GM10248 (cell line): ENCODE data around the gene DIPK1B.
A peak's percentile ranks its signal among the peaks of the same experiment; 100 is the strongest.

ENCODE experiments used
- CTCF ChIA-PET: fragments of 300-600 bp; sonication (Branson Sonifier 250); formaldehyde crosslinking; extraction: SDS; loops from one replicate; lab custom pipeline; 2021; ENCODE audit warnings: antibody characterized with exemption; lab: Yijun Ruan, JAX
- POLR2A ChIA-PET: fragments of 350-650 bp; sonication (Branson Sonifier 250); formaldehyde crosslinking; extraction: SDS; loops from one replicate; lab custom pipeline; 2020; ENCODE audit warnings: antibody characterized with exemption; lab: Yijun Ruan, JAX
- DNase-seq: peaks from one replicate; pipeline ENCODE4 v3.0.0; 2012; ENCODE audit errors: extremely low spot score
- TF ChIP-seq, protein P1 (sequence below): IDR thresholded peaks from 2 replicates; pipeline ENCODE4 v1.5.1; 2012; ENCODE audit warnings: mild to moderate bottlenecking, low read depth; ENCODE audit errors: extremely low read depth, missing control alignments, control extremely low read depth

The DIPK1B gene

DNA sequence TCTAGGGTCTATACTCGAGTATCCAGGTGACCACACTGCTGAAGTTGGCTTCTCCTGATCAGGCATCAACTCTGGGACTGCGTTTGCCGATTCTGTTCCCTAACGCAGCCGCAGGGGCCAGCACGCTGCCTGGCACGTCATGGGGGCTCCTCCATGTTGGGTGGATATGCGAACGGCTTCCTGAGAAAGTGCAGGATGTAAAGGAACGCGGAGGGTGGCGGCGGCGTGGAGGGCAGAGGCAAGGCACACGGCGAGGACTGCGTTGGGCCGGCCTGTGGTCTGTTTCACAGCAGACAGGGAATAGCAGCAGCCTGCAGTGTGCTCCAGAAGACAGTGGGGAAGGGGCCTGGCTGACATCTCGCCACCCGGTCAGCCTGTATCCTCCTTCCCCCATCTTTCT is 26.6 kb downstream of the DIPK1B start:
- ChIA-PET POLR2A (interaction anchor here (1.5 kb wide), 1 partner anchor 11 kb away, joined by 3 read pairs; no protein-coding TSS in a partner anchor), CTCF (no interaction called here)
- DNase-seq: no peak
- TF ChIP-seq, protein P1, sequence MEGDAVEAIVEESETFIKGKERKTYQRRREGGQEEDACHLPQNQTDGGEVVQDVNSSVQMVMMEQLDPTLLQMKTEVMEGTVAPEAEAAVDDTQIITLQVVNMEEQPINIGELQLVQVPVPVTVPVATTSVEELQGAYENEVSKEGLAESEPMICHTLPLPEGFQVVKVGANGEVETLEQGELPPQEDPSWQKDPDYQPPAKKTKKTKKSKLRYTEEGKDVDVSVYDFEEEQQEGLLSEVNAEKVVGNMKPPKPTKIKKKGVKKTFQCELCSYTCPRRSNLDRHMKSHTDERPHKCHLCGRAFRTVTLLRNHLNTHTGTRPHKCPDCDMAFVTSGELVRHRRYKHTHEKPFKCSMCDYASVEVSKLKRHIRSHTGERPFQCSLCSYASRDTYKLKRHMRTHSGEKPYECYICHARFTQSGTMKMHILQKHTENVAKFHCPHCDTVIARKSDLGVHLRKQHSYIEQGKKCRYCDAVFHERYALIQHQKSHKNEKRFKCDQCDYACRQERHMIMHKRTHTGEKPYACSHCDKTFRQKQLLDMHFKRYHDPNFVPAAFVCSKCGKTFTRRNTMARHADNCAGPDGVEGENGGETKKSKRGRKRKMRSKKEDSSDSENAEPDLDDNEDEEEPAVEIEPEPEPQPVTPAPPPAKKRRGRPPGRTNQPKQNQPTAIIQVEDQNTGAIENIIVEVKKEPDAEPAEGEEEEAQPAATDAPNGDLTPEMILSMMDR: no peak

- TF ChIP-seq, protein P1: no peak
- POLR2A ChIA-PET: no interaction called here
- no peak for DNase-seq
- CTCF ChIA-PET: interaction anchor here (0.7 to 0.8 kb wide), 2 partner anchors 12 to 290 kb away, joined by 4 to 5 read pairs; no protein-coding TSS in a partner anchor
Observed at GRCh38 chr9:136739509-136739908, 27.1 kb downstream of the DIPK1B start.

GRCh38 chr9:136740069-136740468 is 27.7 kb downstream of the DIPK1B start:
- TF ChIP-seq, protein P1: no peak
- CTCF ChIA-PET: interaction anchor here (0.7 to 0.8 kb wide), 2 partner anchors 12 to 289 kb away, joined by 4 to 5 read pairs; no protein-coding TSS in a partner anchor
- no peak for DNase-seq
- POLR2A ChIA-PET: no interaction called here

- no peak for DNase-seq
- TF ChIP-seq, protein P1: no peak
- ChIA-PET CTCF (interaction anchor here (0.7 to 3.4 kb wide), 4 partner anchors 12 to 43 kb away, joined by 3 to 27 read pairs (median 14); partner anchors contain the start of gene LCN8), POLR2A (no interaction called here)
Observed at GRCh38 chr9:136740491-136740890, 28.1 kb downstream of the DIPK1B start.

DNA sequence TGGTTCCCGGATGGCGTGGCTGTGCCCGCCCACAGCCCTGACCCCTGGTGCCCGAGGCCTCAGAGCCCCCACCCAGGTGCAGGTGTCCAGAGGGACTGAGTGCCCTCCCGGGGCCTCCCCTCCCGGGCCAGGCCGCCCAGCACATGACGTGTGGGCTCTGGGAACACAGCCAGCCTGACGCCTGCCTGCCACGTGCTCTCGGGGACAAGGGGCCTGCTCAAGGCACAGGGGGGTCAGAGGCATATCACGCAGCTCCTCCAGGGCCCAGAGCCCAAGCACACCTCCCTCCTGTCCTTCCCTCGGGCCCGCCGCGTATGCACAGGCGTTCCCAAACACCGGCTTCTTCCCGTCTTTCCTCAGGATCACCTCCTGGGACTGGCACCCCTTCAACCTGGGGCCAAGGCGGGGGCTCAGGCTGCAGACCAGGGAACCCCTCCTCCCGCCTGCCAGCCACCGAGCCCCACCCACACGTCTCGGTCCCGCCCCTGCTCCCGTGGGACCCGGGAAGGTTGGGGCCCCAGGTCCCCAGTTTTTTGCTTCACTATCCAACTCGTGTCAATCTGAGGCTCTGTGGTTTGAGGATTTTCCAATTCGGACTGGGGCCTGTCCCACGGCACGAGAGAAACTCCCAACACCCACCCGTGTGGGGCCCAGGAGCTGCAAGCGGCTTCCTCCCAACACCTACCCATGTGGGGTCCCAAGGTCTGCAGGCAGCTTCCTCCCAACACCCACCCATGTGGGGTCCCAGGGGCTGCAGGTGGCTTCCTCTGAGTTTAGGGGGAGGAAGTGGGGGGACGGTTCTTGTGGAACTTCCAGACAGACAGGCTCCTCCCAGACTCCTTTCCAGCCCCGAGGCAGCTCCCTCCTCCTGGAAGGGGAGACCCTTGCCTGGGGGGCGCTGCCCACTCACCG is 28.9 kb downstream of the DIPK1B start:
- TF ChIP-seq, protein P1: no peak

GRCh38 chr9:136741883-136742571 is 29.7 kb downstream of the DIPK1B start:
- ChIA-PET CTCF (interaction anchor here (0.7 to 3.4 kb wide), 10 partner anchors 9 to 495 kb away, joined by 3 to 27 read pairs (median 3); partner anchors contain the start of gene LCN8), POLR2A (interaction anchor here (1.4 to 1.5 kb wide), 2 partner anchors 12 to 14 kb away, joined by 6 to 18 read pairs; no protein-coding TSS in a partner anchor)
- peak; percentile 88 for DNase-seq
- TF ChIP-seq, protein P1: no peak

More for the DNA sequence above, 28.9 kb downstream of the DIPK1B start:
- ChIA-PET CTCF (interaction anchor here (0.7 to 3.4 kb wide), 11 partner anchors 9 to 496 kb away, joined by 3 to 27 read pairs (median 3); partner anchors contain the start of gene LCN8), POLR2A (interaction anchor here (1.4 to 1.5 kb wide), 2 partner anchors 12 to 13 kb away, joined by 6 to 18 read pairs; no protein-coding TSS in a partner anchor)
- DNase-seq: peak; percentile 64
